Chondrocyte (in vitro differentiated cells): ENCODE measurements around the gene TENM3. TPM values are rescaled to one million over a fixed set of nuclear protein-coding genes. Genes with fewer than 3 reads are reported as not detected.

Experiments used
- DNase-seq: peaks from one replicate; pipeline ENCODE4 v3.0.0; 2021; ENCODE audit warnings: mixed read lengths, low spot score
- H3K27ac Mint-ChIP-seq: one replicate; pipeline ENCODE4 v1.8.0; 2021; ENCODE audit warnings: mild to moderate bottlenecking, moderate library complexity, mixed read lengths; ENCODE audit not compliant: unreplicated experiment
- H3K27me3 Mint-ChIP-seq: 2 replicates; pipeline ENCODE4 v1.8.0; 2021; ENCODE audit warnings: low read depth, mixed read lengths
- H3K36me3 Mint-ChIP-seq: 2 replicates; pipeline ENCODE4 v1.8.0; 2021; ENCODE audit warnings: low read depth, mixed read lengths
- H3K4me1 Mint-ChIP-seq: 2 replicates; pipeline ENCODE4 v1.8.0; 2021; ENCODE audit warnings: low read depth, mild to moderate bottlenecking, mixed read lengths
- H3K4me3 Mint-ChIP-seq: one replicate; pipeline ENCODE4 v1.8.0; 2021; ENCODE audit warnings: mild to moderate bottlenecking, moderate library complexity, mixed read lengths; ENCODE audit not compliant: unreplicated experiment
- H3K9me3 Mint-ChIP-seq: 2 replicates; pipeline ENCODE4 v1.8.0; 2021; ENCODE audit warnings: low read depth, mixed read lengths
- CTCF ChIP-seq: fragments of 200-600 bp; sonication (generic); IDR thresholded peaks from 2 replicates; pipeline ENCODE4 v1.5.0; 2021; ENCODE audit warnings: antibody characterized with exemption, mild to moderate bottlenecking, moderate library complexity
- total RNA-seq: library from RNA; stranded (reverse); gene quantifications from 3 replicates; pipeline ENCODE4 v1.2.1, GENCODE V29; 2021

The TENM3 gene
- total RNA-seq, 1 donor from 2014 or later: 87.6 TPM

GRCh38 chr4:182449930-182450439 lies 206.8 kb downstream of the TENM3 start:
- Mint-ChIP-seq H3K4me3 (peak overlapping the region; percentile 94), H3K4me1 (peaks cover 41% of the 10 kb centered on the region), H3K9me3 (no peaks in the 10 kb centered on the region), H3K27me3 (no peaks in the 10 kb centered on the region), H3K27ac (peak overlapping the region; percentile 39), H3K36me3 (no peaks in the 10 kb centered on the region)
- no peak for DNase-seq
- no peak for TF ChIP-seq CTCF

- Mint-ChIP-seq H3K36me3 (no peaks in the 10 kb centered on the region), H3K27me3 (no peaks in the 10 kb centered on the region), H3K9me3 (no peaks in the 10 kb centered on the region), H3K4me3 (no peak overlapping the region), H3K4me1 (peaks cover 44% of the 10 kb centered on the region), H3K27ac (no peak overlapping the region)
- no peak for DNase-seq
- no peak for TF ChIP-seq CTCF
Measured at GRCh38 chr4:182451441-182451840, 208.2 kb downstream of the TENM3 start.

- no peak for TF ChIP-seq CTCF
- Mint-ChIP-seq H3K4me1 (peaks cover 42% of the 10 kb centered on the region), H3K36me3 (no peaks in the 10 kb centered on the region), H3K9me3 (no peaks in the 10 kb centered on the region), H3K27ac (no peak overlapping the region), H3K4me3 (no peak overlapping the region), H3K27me3 (no peaks in the 10 kb centered on the region)
- no peak for DNase-seq
Measured at GRCh38 chr4:182453830-182454229, 210.6 kb downstream of the TENM3 start.

GRCh38 chr4:182454440-182455013 lies 211.3 kb downstream of the TENM3 start:
- H3K27ac Mint-ChIP-seq: no peak overlapping the region
- no peak for TF ChIP-seq CTCF
- no peak for DNase-seq
- no peaks in the 10 kb centered on the region for H3K9me3 Mint-ChIP-seq
- peaks cover 43% of the 10 kb centered on the region for H3K4me1 Mint-ChIP-seq
- no peaks in the 10 kb centered on the region for H3K36me3 Mint-ChIP-seq
- H3K27me3 Mint-ChIP-seq: no peaks in the 10 kb centered on the region
- H3K4me3 Mint-ChIP-seq: no peak overlapping the region

- no peak for DNase-seq
- no peak overlapping the region for H3K27ac Mint-ChIP-seq
- H3K9me3 Mint-ChIP-seq: no peaks in the 10 kb centered on the region
- no peak overlapping the region for H3K4me3 Mint-ChIP-seq
- H3K36me3 Mint-ChIP-seq: no peaks in the 10 kb centered on the region
- H3K4me1 Mint-ChIP-seq: no peaks in the 10 kb centered on the region
- TF ChIP-seq CTCF: no peak
- H3K27me3 Mint-ChIP-seq: no peaks in the 10 kb centered on the region
Measured at GRCh38 chr4:182465114-182465513, 221.9 kb downstream of the TENM3 start.
